Stomach (tissue), 4 donors: ENCODE measurements around the gene PCK2.

Source experiments
- CTCF ChIP-seq, 7 experiments: fragments of 450-650 bp in 4 of 7; fragments of 200-600 bp in 3 of 7; sonication (generic) in 3 of 7; IDR thresholded peaks; one replicate each; pipeline ENCODE4 v1.5.1; 2016 to 2019; ENCODE audit warnings: antibody characterized with exemption in 7 of 7, control low read depth in 2 of 7, mild to moderate bottlenecking in 1 of 7
- EP300 ChIP-seq: sonication (generic); formaldehyde crosslinking; IDR thresholded peaks from one replicate; pipeline ENCODE4 v1.6.1; 2017; ENCODE audit warnings: antibody characterized with exemption
- POLR2AphosphoS5 ChIP-seq, 3 donors: sonication (generic); formaldehyde crosslinking; IDR thresholded peaks; one replicate each; pipeline ENCODE4 v1.6.1; 2016; ENCODE audit warnings: antibody characterized with exemption in 3 of 3

GRCh38 chr14:24094841-24095270, 745 bp downstream of the PCK2 start:
- TF ChIP-seq CTCF (IDR thresholded peaks at IDR 0.05) (no peak), EP300 (no peak), POLR2AphosphoS5 (IDR thresholded peaks at IDR 0.05) (no peak)
